ENCODE results near the gene TMEM242. TPM values are rescaled to one million over a fixed set of nuclear protein-coding genes. Genes with fewer than 3 reads are reported as not detected.

The TMEM242 gene
- total and polyA plus RNA-seq, 2 experiments from 2014 or later: 6.4 to 14.5 TPM

- Histone ChIP-seq H3F3A (ENCODE audit: insufficient read depth) (0 out of 2 replicates have a peak, but pooled peaks cover 5% of the 10 kb centered on the region), H3K4me3 (no peak overlapping the region), H3K27me3 (replicated peaks; ENCODE audit: insufficient read depth) (no peaks in the 10 kb centered on the region), H2AFZ (no peak overlapping the region), H3K9me2 (ENCODE audit: insufficient read depth) (no peaks in the 10 kb centered on the region), H3K9ac (no peak overlapping the region), H3K27ac (no peak overlapping the region), H3K36me3 (ENCODE audit: low read depth) (no peaks in the 10 kb centered on the region), H3K9me3 (ENCODE audit: low read depth) (no peaks in the 10 kb centered on the region), H3K4me1 (ENCODE audit: insufficient read depth) (no peaks in the 10 kb centered on the region; the same call in none of the 2 replicates), H3K4me2 (ENCODE audit: unreplicated experiment) (no peak overlapping the region), H3K79me2 (ENCODE audit: insufficient read depth) (no peaks in the 10 kb centered on the region), H4K20me1 (ENCODE audit: insufficient read depth) (no peaks in the 10 kb centered on the region; the same call in 1 of the 2 replicates)
- TF ChIP-seq EZH2phosphoT487 (IDR thresholded peaks at IDR 0.05; ENCODE audit: insufficient read depth, low read depth): no peak
- TF ChIP-seq EZH2 (IDR thresholded peaks at IDR 0.05; ENCODE audit: insufficient read depth, poor library complexity, severe bottlenecking): no peak
- 85 to 89% methylated on average over 9 of the region's 9 CpGs for WGBS, 2 experiments (ENCODE audit: low coverage in 1 of 2, low lambda C conversion rate in 2 of 2, missing lambda C conversion rate in 2 of 2)
- no peak for DNase-seq
- in situ Hi-C loops (cut with MboI): no loop called here
Observed at GRCh38 chr6:157305670-157306653, 17.4 kb downstream of the TMEM242 start.

DNA sequence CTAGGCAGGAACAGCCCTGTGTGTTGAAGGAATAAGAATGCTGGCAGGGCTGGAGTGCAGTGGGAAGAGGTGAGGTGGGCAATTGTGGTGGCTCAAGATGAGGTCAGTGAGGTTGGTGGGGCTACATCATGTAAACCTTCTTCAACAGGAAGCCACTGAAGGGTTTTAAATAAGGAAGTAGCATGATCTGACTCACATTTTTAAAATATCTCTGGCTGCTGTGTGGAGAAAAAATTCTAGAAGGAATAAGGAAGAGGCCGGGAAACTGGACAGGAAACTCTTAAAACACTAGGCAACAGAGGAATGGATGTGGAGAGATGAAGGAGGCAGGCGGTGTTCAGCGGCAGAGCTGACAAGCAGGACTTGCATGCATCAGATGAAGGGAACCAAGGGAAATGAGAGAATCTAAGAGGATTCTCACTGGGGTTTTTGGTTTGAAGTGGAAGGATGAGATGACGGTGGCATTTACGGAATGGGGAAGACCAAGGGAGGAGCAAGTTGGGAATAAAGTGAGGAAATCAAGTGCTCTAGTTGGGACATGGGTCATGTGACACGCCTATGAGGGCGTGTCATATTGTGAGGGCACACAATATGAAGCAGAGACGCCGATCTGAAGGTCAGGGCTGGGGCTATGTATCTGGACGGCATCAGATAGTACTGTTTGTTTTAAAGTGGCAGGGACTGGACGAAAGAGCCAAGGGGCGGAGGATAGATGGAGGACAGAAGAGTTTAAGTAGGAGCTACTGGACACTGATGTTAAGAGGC is 18.2 kb downstream of the TMEM242 start:
- H3K4me2 ChIP-seq (ENCODE audit: unreplicated experiment): peak overlapping the region; percentile 10
- peak overlapping the region; percentile 14; the same call in 1 of the 2 replicates for H3K27ac ChIP-seq
- no peaks in the 10 kb centered on the region; the same call in none of the 2 replicates for H3K4me1 ChIP-seq (ENCODE audit: insufficient read depth)
- 0 out of 2 replicates have a peak, but pooled peaks cover 5% of the 10 kb centered on the region for H3F3A ChIP-seq (ENCODE audit: insufficient read depth)
- H2AFZ ChIP-seq: no peak overlapping the region; the same call in 1 of the 2 replicates
- 75 to 82% methylated on average over 12 of the region's 12 CpGs for WGBS, 2 experiments (ENCODE audit: low coverage in 1 of 2, low lambda C conversion rate in 2 of 2, missing lambda C conversion rate in 2 of 2)
- no peak for TF ChIP-seq EZH2phosphoT487 (IDR thresholded peaks at IDR 0.05; ENCODE audit: insufficient read depth, low read depth)
- no peak for TF ChIP-seq EZH2 (IDR thresholded peaks at IDR 0.05; ENCODE audit: insufficient read depth, poor library complexity, severe bottlenecking)
- H3K79me2 ChIP-seq (ENCODE audit: insufficient read depth): no peaks in the 10 kb centered on the region
- H3K27me3 ChIP-seq (replicated peaks; ENCODE audit: insufficient read depth): no peaks in the 10 kb centered on the region
- no peak overlapping the region for H3K9ac ChIP-seq
- no peaks in the 10 kb centered on the region; the same call in 1 of the 2 replicates for H4K20me1 ChIP-seq (ENCODE audit: insufficient read depth)
- in situ Hi-C loops (cut with MboI): no loop called here
- H3K36me3 ChIP-seq (ENCODE audit: low read depth): no peaks in the 10 kb centered on the region
- H3K4me3 ChIP-seq: no peak overlapping the region
- H3K9me2 ChIP-seq (ENCODE audit: insufficient read depth): no peaks in the 10 kb centered on the region
- no peaks in the 10 kb centered on the region for H3K9me3 ChIP-seq (ENCODE audit: low read depth)
- peak; percentile 37 for DNase-seq

- Histone ChIP-seq H3K9ac (no peak overlapping the region), H3F3A (ENCODE audit: insufficient read depth) (0 out of 2 replicates have a peak, but pooled peaks cover 5% of the 10 kb centered on the region), H3K79me2 (ENCODE audit: insufficient read depth) (no peaks in the 10 kb centered on the region), H3K4me2 (ENCODE audit: unreplicated experiment) (no peak overlapping the region), H3K27ac (no peak overlapping the region), H3K36me3 (ENCODE audit: low read depth) (no peaks in the 10 kb centered on the region), H2AFZ (no peak overlapping the region), H4K20me1 (ENCODE audit: insufficient read depth) (no peaks in the 10 kb centered on the region; the same call in 1 of the 2 replicates), H3K9me2 (ENCODE audit: insufficient read depth) (no peaks in the 10 kb centered on the region), H3K27me3 (replicated peaks; ENCODE audit: insufficient read depth) (no peaks in the 10 kb centered on the region), H3K9me3 (ENCODE audit: low read depth) (no peaks in the 10 kb centered on the region), H3K4me3 (no peak overlapping the region), H3K4me1 (ENCODE audit: insufficient read depth) (no peaks in the 10 kb centered on the region; the same call in none of the 2 replicates)
- WGBS, 2 experiments (ENCODE audit: low coverage in 1 of 2, low lambda C conversion rate in 2 of 2, missing lambda C conversion rate in 2 of 2): 69 to 71% methylated on average over 4 of the region's 4 CpGs
- DNase-seq: no peak
- in situ Hi-C loops (cut with MboI): no loop called here
- TF ChIP-seq EZH2 (IDR thresholded peaks at IDR 0.05; ENCODE audit: insufficient read depth, poor library complexity, severe bottlenecking) (no peak), EZH2phosphoT487 (IDR thresholded peaks at IDR 0.05; ENCODE audit: insufficient read depth, low read depth) (no peak)
Observed at GRCh38 chr6:157302736-157303135, 20.6 kb downstream of the TMEM242 start.

DNA sequence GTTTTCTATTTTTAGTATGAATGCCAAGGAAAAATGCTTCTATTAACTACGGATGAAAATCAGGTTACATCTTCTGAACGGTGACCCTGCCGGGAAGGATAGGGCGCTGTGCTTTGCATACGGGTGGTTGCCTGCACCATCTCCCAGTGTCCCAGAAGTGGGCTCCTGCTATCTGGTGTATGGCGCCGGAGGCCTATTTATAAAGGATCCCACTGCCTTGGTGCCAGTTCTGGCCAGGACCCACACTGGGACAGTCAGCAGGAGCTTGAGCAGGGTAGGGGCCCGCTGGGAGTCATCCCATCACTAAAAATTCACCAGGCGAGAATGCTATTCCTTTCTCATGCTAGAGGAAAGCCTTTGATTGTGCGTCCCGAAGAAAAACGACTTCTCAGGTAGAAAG is 22.9 kb downstream of the TMEM242 start:
- no peak for DNase-seq
- no peaks in the 10 kb centered on the region; the same call in none of the 2 replicates for H3K4me1 ChIP-seq (ENCODE audit: insufficient read depth)

More for the DNA sequence above, 22.9 kb downstream of the TMEM242 start:
- in situ Hi-C loops (cut with MboI): no loop called here
- no peaks in the 10 kb centered on the region for H3K27me3 ChIP-seq (replicated peaks; ENCODE audit: insufficient read depth)
- H3K9ac ChIP-seq: no peak overlapping the region
- no peak overlapping the region for H3K4me2 ChIP-seq (ENCODE audit: unreplicated experiment)
- H3F3A ChIP-seq (ENCODE audit: insufficient read depth): 0 out of 2 replicates have a peak, but pooled peaks cover 5% of the 10 kb centered on the region
- H3K4me3 ChIP-seq: no peak overlapping the region
- no peaks in the 10 kb centered on the region for H3K9me2 ChIP-seq (ENCODE audit: insufficient read depth)
- no peaks in the 10 kb centered on the region for H3K36me3 ChIP-seq (ENCODE audit: low read depth)
- 0 out of 2 replicates have a peak, but pooled peaks cover 12% of the 10 kb centered on the region for H3K79me2 ChIP-seq (ENCODE audit: insufficient read depth)
- TF ChIP-seq EZH2phosphoT487 (IDR thresholded peaks at IDR 0.05; ENCODE audit: insufficient read depth, low read depth): no peak
- no peak overlapping the region for H3K27ac ChIP-seq
- H3K9me3 ChIP-seq (ENCODE audit: low read depth): no peaks in the 10 kb centered on the region
- WGBS, 2 experiments (ENCODE audit: low coverage in 1 of 2, low lambda C conversion rate in 2 of 2, missing lambda C conversion rate in 2 of 2): 88 to 91% methylated on average over 12 of the region's 12 CpGs
- H4K20me1 ChIP-seq (ENCODE audit: insufficient read depth): no peaks in the 10 kb centered on the region; the same call in 1 of the 2 replicates
- H2AFZ ChIP-seq: no peak overlapping the region
